ENCODE data around the gene GRK2. TPM values are rescaled to one million over a fixed set of nuclear protein-coding genes. Genes with fewer than 3 reads are reported as not detected.
A peak's percentile ranks its signal among the peaks of the same experiment; 100 is the strongest.

Gene GRK2
- total and polyA plus RNA-seq, 9 of the 15 experiments (the other 6 are each of a cell fraction or from before 2014, with no cell fraction given): 0.24 to 95.8 (median 56.5) TPM

DNA sequence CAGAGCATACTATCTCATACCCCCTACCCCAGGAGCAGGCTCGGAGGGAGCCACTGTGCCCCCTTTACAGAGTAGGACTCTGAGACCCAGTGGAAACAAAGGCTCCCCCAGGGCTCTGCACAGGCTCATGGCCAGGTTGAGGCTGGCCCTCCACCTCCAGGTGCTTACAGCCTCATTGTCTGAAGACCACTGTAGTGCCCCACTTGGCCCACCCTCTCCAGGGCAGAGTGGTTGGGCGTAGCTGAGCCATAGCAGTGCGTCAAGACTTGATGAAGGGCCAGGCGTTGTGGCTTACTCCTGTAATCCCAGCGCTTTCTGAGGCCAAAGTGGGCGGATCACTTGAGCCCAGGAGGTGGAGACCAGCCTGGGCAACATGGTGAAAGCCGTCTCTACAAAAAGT is 24.5 kb downstream of the GRK2 start (continued):
- no peak for TF ChIP-seq THRAP3 (IDR thresholded peaks at IDR 0.05; ENCODE audit: borderline replicate concordance)

DNA sequence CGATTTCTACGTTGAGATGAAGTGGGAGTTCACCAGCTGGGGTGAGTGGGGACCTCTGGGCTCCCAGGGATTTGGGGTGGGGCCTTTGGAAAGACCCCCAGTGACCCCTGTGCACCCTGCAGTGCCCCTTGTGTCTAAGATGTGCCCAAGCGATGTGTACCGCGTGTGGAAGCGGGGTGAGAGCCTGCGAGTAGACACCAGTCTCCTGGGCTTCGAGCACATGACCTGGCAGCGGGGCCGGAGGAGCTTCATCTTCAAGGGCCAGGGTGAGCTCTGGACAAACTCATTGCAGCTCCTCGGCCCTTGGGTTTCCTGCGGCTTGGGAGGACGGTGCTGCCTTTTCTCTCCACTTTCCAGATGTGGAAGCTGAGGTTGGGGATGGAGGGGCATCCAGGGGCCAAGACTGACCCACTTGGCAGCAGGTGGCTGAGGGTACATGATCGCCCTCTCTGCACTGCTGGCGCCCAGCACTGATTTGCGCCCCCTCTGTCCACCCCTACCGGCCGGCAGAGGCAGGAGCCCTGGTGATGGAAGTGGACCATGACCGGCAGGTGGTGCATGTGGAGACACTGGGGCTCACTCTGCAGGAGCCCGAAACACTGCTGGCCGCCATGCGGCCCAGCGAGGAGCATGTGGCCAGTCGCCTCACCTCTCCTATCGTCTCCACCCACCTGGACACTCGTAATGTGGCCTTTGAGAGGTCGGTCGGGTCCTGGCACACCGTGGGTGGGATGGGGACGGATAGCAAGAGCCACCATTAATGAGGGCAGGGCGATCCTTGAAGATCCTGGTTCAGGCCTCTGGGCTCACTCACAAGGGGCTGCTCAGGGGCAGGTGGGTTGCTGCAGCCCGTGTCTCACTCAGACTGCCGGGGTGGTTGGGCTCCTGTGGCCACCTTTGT is 25.5 kb downstream of the GRK2 start:
- H3K4me1 ChIP-seq (replicated peaks in 1 of 2; ENCODE audit: control insufficient read depth in 2 of 2, insufficient read depth in 2 of 2, low read length in 2 of 2): peaks cover 15 to 42% of the 10 kb centered on the region in 2 experiments
- no peak overlapping the region for H3K27ac ChIP-seq (ENCODE audit: extremely low read depth, low read depth, low read length)
- in situ Hi-C loops (cut with MboI) (no loop called here), intact Hi-C loops (cut with micrococcal nuclease) (no loop called here)
- H3K4me3 ChIP-seq: no peak overlapping the region
- no peak overlapping the region for H2AFZ ChIP-seq (ENCODE audit: low read depth, low read length)
- H4K20me1 ChIP-seq (replicated peaks; ENCODE audit: control insufficient read depth, insufficient read depth, low read length): no peaks in the 10 kb centered on the region
- peaks cover 62% of the 10 kb centered on the region; the same call in 2 of the 3 replicates for H3K36me3 ChIP-seq (ENCODE audit: control insufficient read depth, insufficient read depth, low read length)
- ATAC-seq (no peak), FAIRE-seq (no peak), DNase-seq (ENCODE audit: extremely low read depth in 1 of 4, low spot score in 3 of 4) (no peak)
- ChIA-PET CTCF (ENCODE audit: low intra/inter-chr PET ratio) (no interaction called here), POLR2A (interaction anchor here (0.6 to 1.2 kb wide), 6 partner anchors 13 to 213 kb away, joined by 3 to 5 read pairs (median 3); no protein-coding TSS in a partner anchor)
- H3K27me3 ChIP-seq (ENCODE audit: control insufficient read depth in 2 of 2, insufficient read depth in 2 of 2, low read length in 2 of 2): no peaks in the 10 kb centered on the region
- H3K9me1 ChIP-seq (ENCODE audit: control insufficient read depth, insufficient read depth, low read length): no peaks in the 10 kb centered on the region
- no TSS peak for BruUV-seq (replicated peaks)
- H3K4me2 ChIP-seq (ENCODE audit: insufficient read depth, low read length): no peak overlapping the region
- H3K79me2 ChIP-seq (ENCODE audit: control insufficient read depth, insufficient read depth, low read length): peaks cover 15% of the 10 kb centered on the region
- WGBS (ENCODE audit: insufficient coverage, low coverage, missing lambda C conversion rate): 92% methylated on average over 32 of the region's 33 CpGs
- H3K9me3 ChIP-seq (replicated peaks; ENCODE audit: control insufficient read depth, insufficient read depth, low read depth, low read length): peaks cover 9% of the 10 kb centered on the region; the same call in 1 of the 2 replicates
- peak overlapping the region in 1 of 2 experiments; percentile 75; a peak in 2 of 4 replicates for H3K9ac ChIP-seq (ENCODE audit: insufficient read depth in 1 of 2, low read depth in 2 of 2, low read length in 2 of 2)
- TF ChIP-seq, protein P1, sequence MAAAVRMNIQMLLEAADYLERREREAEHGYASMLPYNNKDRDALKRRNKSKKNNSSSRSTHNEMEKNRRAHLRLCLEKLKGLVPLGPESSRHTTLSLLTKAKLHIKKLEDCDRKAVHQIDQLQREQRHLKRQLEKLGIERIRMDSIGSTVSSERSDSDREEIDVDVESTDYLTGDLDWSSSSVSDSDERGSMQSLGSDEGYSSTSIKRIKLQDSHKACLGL (CRISPR knock-in tag; IDR thresholded peaks at IDR 0.05; ENCODE audit: borderline replicate concordance, poor library complexity, severe bottlenecking): no peak
- no peak for TF ChIP-seq ZNF140 (CRISPR knock-in tag; IDR thresholded peaks at IDR 0.05)
- no peak for TF ChIP-seq SMARCE1 (IDR thresholded peaks at IDR 0.05)
- TF ChIP-seq, protein P2, sequence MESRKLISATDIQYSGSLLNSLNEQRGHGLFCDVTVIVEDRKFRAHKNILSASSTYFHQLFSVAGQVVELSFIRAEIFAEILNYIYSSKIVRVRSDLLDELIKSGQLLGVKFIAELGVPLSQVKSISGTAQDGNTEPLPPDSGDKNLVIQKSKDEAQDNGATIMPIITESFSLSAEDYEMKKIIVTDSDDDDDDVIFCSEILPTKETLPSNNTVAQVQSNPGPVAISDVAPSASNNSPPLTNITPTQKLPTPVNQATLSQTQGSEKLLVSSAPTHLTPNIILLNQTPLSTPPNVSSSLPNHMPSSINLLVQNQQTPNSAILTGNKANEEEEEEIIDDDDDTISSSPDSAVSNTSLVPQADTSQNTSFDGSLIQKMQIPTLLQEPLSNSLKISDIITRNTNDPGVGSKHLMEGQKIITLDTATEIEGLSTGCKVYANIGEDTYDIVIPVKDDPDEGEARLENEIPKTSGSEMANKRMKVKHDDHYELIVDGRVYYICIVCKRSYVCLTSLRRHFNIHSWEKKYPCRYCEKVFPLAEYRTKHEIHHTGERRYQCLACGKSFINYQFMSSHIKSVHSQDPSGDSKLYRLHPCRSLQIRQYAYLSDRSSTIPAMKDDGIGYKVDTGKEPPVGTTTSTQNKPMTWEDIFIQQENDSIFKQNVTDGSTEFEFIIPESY (CRISPR knock-in tag; IDR thresholded peaks at IDR 0.05): peak; percentile 49; the same call in 1 of the 2 replicates
- TF ChIP-seq RBFOX2 (IDR thresholded peaks at IDR 0.05; ENCODE audit: low read depth, low read length): peak; percentile 53
- no peak for TF ChIP-seq CBX8 (IDR thresholded peaks at IDR 0.05; ENCODE audit: borderline replicate concordance, extremely low read depth, low read depth, low read length, poor library complexity, severe bottlenecking)

All from K562 (cell line).